NCI-H2107 treated with DMSO at 0.1 percent for 48 hours (cell line): ENCODE measurements around the gene RPL26.

Experiments used
- DNase-seq: peaks from one replicate; lab custom pipeline; 2025; ENCODE audit not compliant: unreplicated experiment; lab: John Stamatoyannopoulos, UW

The RPL26 gene

GRCh38 chr17:8383143-8383822 lies at the start of gene RPL26:
Gene RPL26 (minus strand): TSS chr17:8383193. CDS start chr17:8382310, 883 bp downstream.
- DNase-seq: peak; percentile 92

- no peak for DNase-seq
These were observed 48.0 kb upstream of the RPL26 start for GRCh38 chr17:8430966-8431365.

- DNase-seq: no peak
These were observed 43.8 kb upstream of the RPL26 start for GRCh38 chr17:8426802-8427201.

GRCh38 chr17:8426094-8426720 lies 43.2 kb upstream of the RPL26 start:
- DNase-seq: no peak

GRCh38 chr17:8421571-8421970 lies 38.6 kb upstream of the RPL26 start:
- DNase-seq: no peak

GRCh38 chr17:8420041-8420934 lies 37.3 kb upstream of the RPL26 start:
- no peak for DNase-seq

- no peak for DNase-seq
These were observed 36.3 kb upstream of the RPL26 start for GRCh38 chr17:8419305-8419704.

- no peak for DNase-seq
These were observed 35.5 kb upstream of the RPL26 start for GRCh38 chr17:8418471-8418870.

- no peak for DNase-seq
These were observed 34.8 kb upstream of the RPL26 start for GRCh38 chr17:8417806-8418205.

- no peak for DNase-seq
These were observed 30.9 kb upstream of the RPL26 start for GRCh38 chr17:8413938-8414337.

- no peak for DNase-seq
These were observed 30.3 kb upstream of the RPL26 start for GRCh38 chr17:8413328-8413727.

GRCh38 chr17:8412089-8412488 lies 29.1 kb upstream of the RPL26 start:
- no peak for DNase-seq

- no peak for DNase-seq
These were observed 27.9 kb upstream of the RPL26 start for GRCh38 chr17:8410883-8411238.

- peak; percentile 87 for DNase-seq
These were observed 27.2 kb upstream of the RPL26 start for GRCh38 chr17:8409966-8410882.

- no peak for DNase-seq
These were observed 25.4 kb upstream of the RPL26 start for GRCh38 chr17:8408371-8408770.

GRCh38 chr17:8406174-8406573 lies 23.2 kb upstream of the RPL26 start:
- no peak for DNase-seq

- DNase-seq: no peak
These were observed 22.6 kb upstream of the RPL26 start for GRCh38 chr17:8405499-8406016.

- DNase-seq: no peak
These were observed 20.0 kb upstream of the RPL26 start for GRCh38 chr17:8402921-8403536.

- DNase-seq: no peak
These were observed 18.1 kb upstream of the RPL26 start for GRCh38 chr17:8401107-8401506.

GRCh38 chr17:8398980-8399379 lies 16.0 kb upstream of the RPL26 start:
- no peak for DNase-seq
